SU-DHL-6 (cell line): ENCODE data around the gene FRMD4B.

Source experiments
- CTCF ChIP-seq: fragments of 200-600 bp; sonication (generic); IDR thresholded peaks from one replicate; pipeline ENCODE4 v1.5.1; 2017; ENCODE audit warnings: antibody characterized with exemption, mild to moderate bottlenecking, low read length, moderate library complexity; ENCODE audit not compliant: insufficient read depth, poor library complexity, severe bottlenecking
- EZH2phosphoT487 ChIP-seq: fragments of 200-600 bp; sonication (generic), shearing (Covaris generic); conservative IDR thresholded peaks from 2 replicates; pipeline ENCODE4 v1.6.1; 2018; ENCODE audit warnings: mild to moderate bottlenecking, antibody characterized with exemption, low read length, moderate library complexity, mixed read lengths

DNA sequence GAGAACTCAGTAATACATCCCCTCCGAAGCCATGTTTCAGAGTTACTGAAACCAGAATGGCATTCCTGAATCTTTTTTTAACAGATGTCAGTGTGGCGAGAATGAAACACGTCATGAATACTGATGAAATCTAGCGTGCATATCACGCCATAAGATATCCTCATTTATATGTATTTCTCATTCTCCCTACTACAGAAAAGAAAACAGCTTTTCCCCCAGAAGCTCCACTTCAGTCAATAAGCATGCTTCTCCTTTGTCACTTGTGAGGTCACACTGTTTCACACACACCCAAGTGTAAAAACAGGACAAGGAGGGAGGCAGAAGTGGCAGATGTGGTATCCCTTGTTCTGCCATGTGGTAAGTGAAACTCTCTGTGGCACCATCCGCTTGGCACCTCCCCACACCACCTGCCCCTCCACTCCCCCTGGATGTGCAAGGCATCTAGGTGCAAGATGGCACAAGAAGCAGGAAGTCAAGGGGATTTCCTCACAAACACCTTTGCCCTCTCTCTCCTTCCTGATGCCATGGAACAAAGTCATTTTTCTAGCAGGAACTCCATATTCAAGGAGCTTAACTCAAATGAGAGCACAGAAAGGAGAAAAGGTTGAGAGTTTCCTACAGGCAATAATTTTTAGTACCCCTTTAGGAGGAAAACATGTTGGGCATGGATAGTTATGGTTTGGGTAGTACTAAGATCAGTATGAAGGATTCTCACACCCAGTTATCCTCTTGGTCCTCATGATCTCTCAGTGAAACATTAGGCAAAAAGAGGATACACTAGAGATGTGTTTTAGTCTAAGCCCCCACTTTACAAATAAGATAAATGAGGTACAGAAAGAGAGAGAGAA, 47.5 kb upstream of the FRMD4B start:
- TF ChIP-seq CTCF, result no peak
- TF ChIP-seq EZH2phosphoT487, result no peak
